ENCODE data around the gene TSBP1. TPM values are rescaled to one million over a fixed set of nuclear protein-coding genes. Genes with fewer than 3 reads are reported as not detected.

Gene TSBP1
- total RNA-seq, 2 donors from 2014 or later = not detected

DNA sequence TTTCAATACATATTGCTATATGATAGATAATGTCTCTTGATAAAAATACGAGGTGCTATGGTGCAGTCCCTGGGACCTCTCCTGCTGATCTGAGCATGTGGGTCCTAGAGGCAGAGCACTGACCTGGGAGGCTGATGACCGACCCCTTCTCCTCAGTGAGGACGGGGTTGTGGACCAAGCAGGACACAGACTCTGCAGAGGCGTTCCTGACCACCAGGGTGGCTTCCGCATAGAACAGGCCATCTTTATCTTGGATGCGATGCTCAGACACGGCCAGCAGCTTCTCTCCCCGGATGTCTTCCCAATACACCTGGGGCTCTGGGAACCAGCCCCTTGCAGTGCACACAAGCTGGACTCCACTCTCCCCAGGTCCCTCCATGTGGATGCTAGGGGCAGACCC, 31.1 kb upstream of the TSBP1 start:
- no peak overlapping the region for H3K27ac ChIP-seq (ENCODE audit: low read depth, low read length)
- Mint-ChIP-seq H3K4me1 (no peaks in the 10 kb centered on the region), H3K36me3 (ENCODE audit: low read depth) (no peaks in the 10 kb centered on the region), H3K27ac (no peak overlapping the region), H3K4me3 (no peak overlapping the region), H3K27me3 (ENCODE audit: insufficient read depth) (peaks cover 15% of the 10 kb centered on the region), H3K9me3 (peaks cover 3% of the 10 kb centered on the region)
- H3K27me3 ChIP-seq (ENCODE audit: control insufficient read depth, insufficient read depth, low read length, poor library complexity, severe bottlenecking) = peaks cover 5% of the 10 kb centered on the region
- no peak overlapping the region for H3K4me3 ChIP-seq (ENCODE audit: low read length)
- peak; percentile 50 for DNase-seq
- no peaks in the 10 kb centered on the region for H3K36me3 ChIP-seq (ENCODE audit: control insufficient read depth, insufficient read depth, low read length)
- no peaks in the 10 kb centered on the region for H3K9me3 ChIP-seq (ENCODE audit: control insufficient read depth, low read length)
- no peak overlapping the region for H3K9ac ChIP-seq (ENCODE audit: extremely low read depth, low read length, poor library complexity, severe bottlenecking)
- TF ChIP-seq, protein P1, sequence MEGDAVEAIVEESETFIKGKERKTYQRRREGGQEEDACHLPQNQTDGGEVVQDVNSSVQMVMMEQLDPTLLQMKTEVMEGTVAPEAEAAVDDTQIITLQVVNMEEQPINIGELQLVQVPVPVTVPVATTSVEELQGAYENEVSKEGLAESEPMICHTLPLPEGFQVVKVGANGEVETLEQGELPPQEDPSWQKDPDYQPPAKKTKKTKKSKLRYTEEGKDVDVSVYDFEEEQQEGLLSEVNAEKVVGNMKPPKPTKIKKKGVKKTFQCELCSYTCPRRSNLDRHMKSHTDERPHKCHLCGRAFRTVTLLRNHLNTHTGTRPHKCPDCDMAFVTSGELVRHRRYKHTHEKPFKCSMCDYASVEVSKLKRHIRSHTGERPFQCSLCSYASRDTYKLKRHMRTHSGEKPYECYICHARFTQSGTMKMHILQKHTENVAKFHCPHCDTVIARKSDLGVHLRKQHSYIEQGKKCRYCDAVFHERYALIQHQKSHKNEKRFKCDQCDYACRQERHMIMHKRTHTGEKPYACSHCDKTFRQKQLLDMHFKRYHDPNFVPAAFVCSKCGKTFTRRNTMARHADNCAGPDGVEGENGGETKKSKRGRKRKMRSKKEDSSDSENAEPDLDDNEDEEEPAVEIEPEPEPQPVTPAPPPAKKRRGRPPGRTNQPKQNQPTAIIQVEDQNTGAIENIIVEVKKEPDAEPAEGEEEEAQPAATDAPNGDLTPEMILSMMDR (conservative IDR thresholded peaks at IDR 0.05) = peak; percentile 58
- WGBS, 2 experiments (ENCODE audit: insufficient coverage in 1 of 2, insufficient read length in 1 of 2) = 81 to 82% methylated on average over 6 to 8 of the region's 8 CpGs
- H3K4me1 ChIP-seq (ENCODE audit: control insufficient read depth, insufficient read depth, low read length) = no peaks in the 10 kb centered on the region

DNA sequence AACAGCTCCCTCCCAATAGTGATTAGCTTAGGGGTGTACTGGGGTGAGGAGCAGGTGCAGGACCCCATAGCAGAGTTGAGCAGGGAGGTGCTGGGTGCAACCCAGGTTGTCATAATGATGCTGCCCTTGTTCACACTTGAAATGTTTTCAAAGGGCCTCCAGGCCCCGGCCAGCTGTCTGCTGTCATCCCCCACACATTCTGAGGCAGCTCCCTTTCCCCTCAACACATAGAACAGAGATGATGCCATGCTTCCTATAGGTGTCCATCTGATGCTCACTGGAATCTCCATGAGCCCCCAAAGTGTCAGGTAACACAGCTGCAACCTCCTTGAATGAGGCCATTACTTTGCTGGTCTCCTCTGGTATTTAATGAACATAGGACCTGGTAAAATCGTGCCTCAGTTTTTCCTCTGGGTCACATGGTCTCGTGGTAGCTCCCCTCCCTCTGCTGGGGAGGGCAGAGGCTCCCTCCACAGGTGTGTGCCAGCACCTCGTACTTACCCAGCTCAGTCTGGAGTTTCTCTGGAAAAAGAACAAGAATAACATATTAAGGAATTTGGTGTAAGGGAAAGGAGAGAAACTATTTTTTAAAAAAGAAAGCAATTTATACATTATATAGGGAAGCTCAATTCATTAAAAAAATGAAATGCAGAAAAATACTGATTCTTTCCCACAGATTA, 29.7 kb upstream of the TSBP1 start:
- H3K27me3 ChIP-seq (ENCODE audit: control insufficient read depth, insufficient read depth, low read length, poor library complexity, severe bottlenecking) = peaks cover 5% of the 10 kb centered on the region
- WGBS, 2 experiments (ENCODE audit: insufficient coverage in 1 of 2, insufficient read length in 1 of 2) = 68 to 70% methylated on average over 2 to 4 of the region's 4 CpGs
- no peak overlapping the region for H3K27ac ChIP-seq (ENCODE audit: low read depth, low read length)
- Mint-ChIP-seq H3K27ac (no peak overlapping the region), H3K27me3 (ENCODE audit: insufficient read depth) (peaks cover 17% of the 10 kb centered on the region), H3K9me3 (peaks cover 3% of the 10 kb centered on the region), H3K36me3 (ENCODE audit: low read depth) (no peaks in the 10 kb centered on the region), H3K4me1 (no peaks in the 10 kb centered on the region), H3K4me3 (no peak overlapping the region)
- TF ChIP-seq, protein P1 (conservative IDR thresholded peaks at IDR 0.05) = no peak
- no peak overlapping the region for H3K9ac ChIP-seq (ENCODE audit: extremely low read depth, low read length, poor library complexity, severe bottlenecking)
- DNase-seq = no peak
- no peaks in the 10 kb centered on the region for H3K4me1 ChIP-seq (ENCODE audit: control insufficient read depth, insufficient read depth, low read length)
- H3K9me3 ChIP-seq (ENCODE audit: control insufficient read depth, low read length) = no peaks in the 10 kb centered on the region
- H3K4me3 ChIP-seq (ENCODE audit: low read length) = no peak overlapping the region
- H3K36me3 ChIP-seq (ENCODE audit: control insufficient read depth, insufficient read depth, low read length) = no peaks in the 10 kb centered on the region

- no peaks in the 10 kb centered on the region for H3K27me3 ChIP-seq (ENCODE audit: control insufficient read depth, insufficient read depth, low read length, poor library complexity, severe bottlenecking)
- TF ChIP-seq, protein P1 (conservative IDR thresholded peaks at IDR 0.05) = no peak
- no peak overlapping the region for H3K4me3 ChIP-seq (ENCODE audit: low read length)
- 84 to 95% methylated on average over 6 to 7 of the region's 7 CpGs for WGBS, 2 experiments (ENCODE audit: insufficient coverage in 1 of 2, insufficient read length in 1 of 2)
- Mint-ChIP-seq H3K9me3 (peaks cover 3% of the 10 kb centered on the region), H3K4me3 (no peak overlapping the region), H3K36me3 (ENCODE audit: low read depth) (no peaks in the 10 kb centered on the region), H3K4me1 (no peaks in the 10 kb centered on the region), H3K27me3 (ENCODE audit: insufficient read depth) (peaks cover 2% of the 10 kb centered on the region), H3K27ac (no peak overlapping the region)
- H3K27ac ChIP-seq (ENCODE audit: low read depth, low read length) = no peak overlapping the region
- no peaks in the 10 kb centered on the region for H3K9me3 ChIP-seq (ENCODE audit: control insufficient read depth, low read length)
- no peaks in the 10 kb centered on the region for H3K4me1 ChIP-seq (ENCODE audit: control insufficient read depth, insufficient read depth, low read length)
- H3K9ac ChIP-seq (ENCODE audit: extremely low read depth, low read length, poor library complexity, severe bottlenecking) = no peak overlapping the region
- no peak for DNase-seq
- no peaks in the 10 kb centered on the region for H3K36me3 ChIP-seq (ENCODE audit: control insufficient read depth, insufficient read depth, low read length)
Observed at GRCh38 chr6:32397252-32397920, 25.7 kb upstream of the TSBP1 start.
